DOHH2 (cell line): ENCODE measurements around the gene CSF2RB.

ENCODE experiments used
- H3F3A ChIP-seq: fragments of 200-600 bp; sonication (generic), shearing (Covaris generic); 2 replicates; pipeline ENCODE4 v1.6.0; 2016; ENCODE audit warnings: antibody characterized with exemption, mild to moderate bottlenecking; ENCODE audit not compliant: control insufficient read depth, insufficient read depth
- H3K27ac ChIP-seq: fragments of 200-600 bp; sonication (generic); 2 replicates; pipeline ENCODE4 v1.5.1; 2014; ENCODE audit warnings: low read depth, mild to moderate bottlenecking, low read length, moderate library complexity
- H3K27me3 ChIP-seq: fragments of 200-600 bp; sonication (generic); 2 replicates; pipeline ENCODE4 v1.6.1; 2014; ENCODE audit warnings: mild to moderate bottlenecking, low read length, mixed read lengths; ENCODE audit not compliant: control insufficient read depth
- H3K36me3 ChIP-seq: fragments of 200-600 bp; sonication (generic); 2 replicates; pipeline ENCODE4 v1.6.1; 2014; ENCODE audit warnings: mild to moderate bottlenecking, low read length, moderate library complexity, mixed read lengths; ENCODE audit not compliant: control insufficient read depth
- H3K4me1 ChIP-seq: fragments of 200-600 bp; sonication (generic); 2 replicates; pipeline ENCODE4 v1.6.1; 2014; ENCODE audit warnings: mild to moderate bottlenecking, low read length, mixed read lengths; ENCODE audit not compliant: control insufficient read depth
- H3K4me2 ChIP-seq: fragments of 200-600 bp; sonication (generic); 2 replicates; pipeline ENCODE4 v1.6.0; 2014; ENCODE audit warnings: mild to moderate bottlenecking, low read length, moderate library complexity
- H3K4me3 ChIP-seq: fragments of 200-600 bp; sonication (generic); 2 replicates; pipeline ENCODE4 v1.5.1; 2014; ENCODE audit warnings: mild to moderate bottlenecking, low read length, mixed read lengths
- H3K79me2 ChIP-seq: fragments of 200-600 bp; sonication (generic); 2 replicates; pipeline ENCODE4 v1.6.1; 2014; ENCODE audit warnings: mild to moderate bottlenecking, low read length, mixed read lengths; ENCODE audit not compliant: control insufficient read depth
- H3K9me2 ChIP-seq: fragments of 200-600 bp; sonication (generic); replicated peaks from 2 replicates; pipeline ENCODE4 v1.6.1; 2014; ENCODE audit warnings: mild to moderate bottlenecking, low read length, mixed read lengths; ENCODE audit not compliant: control insufficient read depth
- H3K9me3 ChIP-seq: fragments of 200-600 bp; sonication (generic); 2 replicates; pipeline ENCODE4 v1.6.1; 2014; ENCODE audit warnings: antibody characterized with exemption, low read length, mixed read lengths; ENCODE audit not compliant: control insufficient read depth, insufficient read depth
- H4K20me1 ChIP-seq: fragments of 200-600 bp; sonication (generic); 2 replicates; pipeline ENCODE4 v1.6.0; 2014; ENCODE audit warnings: low read depth, mild to moderate bottlenecking, antibody characterized with exemption, low read length, moderate library complexity; ENCODE audit not compliant: control insufficient read depth, insufficient read depth
- EZH2phosphoT487 ChIP-seq: fragments of 200-600 bp; sonication (generic); IDR thresholded peaks from 2 replicates; pipeline ENCODE4 v1.6.1; 2017; ENCODE audit warnings: borderline replicate concordance, mild to moderate bottlenecking, antibody characterized with exemption, low read length, moderate library complexity, mixed read lengths
- TF ChIP-seq, protein P1 (sequence below): fragments of 200-600 bp; sonication (generic); IDR thresholded peaks from one replicate; pipeline ENCODE4 v1.5.1; 2014; ENCODE audit warnings: antibody characterized with exemption, mild to moderate bottlenecking, low read depth, low read length; ENCODE audit not compliant: poor library complexity, severe bottlenecking

The CSF2RB gene

DNA sequence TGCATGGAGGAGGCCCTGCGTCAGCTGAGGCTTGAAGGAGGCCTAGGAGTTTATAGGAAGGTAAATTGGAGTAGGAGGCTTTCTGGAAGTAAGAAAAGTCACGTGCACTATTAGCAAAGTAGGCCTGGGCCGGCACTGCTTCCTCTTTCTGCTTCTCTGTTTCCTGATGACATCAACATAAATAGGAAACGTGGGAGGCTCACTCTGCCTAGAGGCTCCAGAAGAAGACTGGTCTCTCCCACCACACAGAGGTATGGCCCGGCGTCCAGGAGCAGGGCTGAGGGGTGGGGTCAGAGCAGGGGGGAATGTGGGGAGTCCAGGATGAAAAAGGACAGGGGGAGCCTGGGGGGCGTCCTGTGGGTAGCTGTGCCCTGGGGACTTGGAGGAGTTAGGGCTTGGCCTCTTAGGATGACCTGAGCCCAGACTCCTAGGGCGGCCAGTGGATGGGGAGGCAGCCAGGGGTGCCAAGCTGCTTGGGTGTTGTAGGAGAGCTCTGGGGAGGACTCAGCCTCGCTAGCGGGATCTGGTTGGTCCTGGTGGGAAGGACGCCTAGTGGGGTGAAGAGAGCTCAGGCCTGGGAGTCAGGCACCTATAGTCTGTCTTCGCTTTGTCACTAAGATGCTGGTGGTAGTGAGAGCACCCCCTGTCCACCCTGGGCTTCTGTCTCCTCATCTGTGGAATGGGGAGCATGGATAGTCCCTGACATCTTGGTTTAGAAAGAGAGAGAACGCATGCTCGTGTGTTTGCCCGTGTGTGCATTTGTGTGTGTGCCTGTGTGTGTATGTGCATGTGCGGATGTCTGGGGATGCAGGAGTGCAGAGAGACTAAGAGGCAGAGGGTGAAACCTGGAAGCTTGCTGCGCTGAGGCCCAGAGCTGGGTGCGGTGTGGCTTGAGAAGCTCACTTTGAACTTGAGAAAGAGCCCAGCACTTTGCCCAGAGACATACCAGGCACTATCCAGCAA is at the start of gene CSF2RB:
TSS of gene CSF2RB (plus strand) at position 202 of the 963 bp plus-strand sequence. CDS start 8,580 bp downstream, outside the sequence.
- Histone ChIP-seq H4K20me1 (peaks cover 2% of the 10 kb centered on the region; the same call in 1 of the 2 replicates), H3F3A (peaks cover 22% of the 10 kb centered on the region), H3K36me3 (peaks cover 20% of the 10 kb centered on the region), H3K79me2 (peaks cover 52% of the 10 kb centered on the region), H3K27ac (peak within 1 kb of the TSS; percentile 79), H3K4me2 (peak within 1 kb of the TSS; percentile 70), H3K4me1 (peaks cover 87% of the 10 kb centered on the region), H3K9me2 (no peaks in the 10 kb centered on the region), H3K27me3 (peaks cover 3% of the 10 kb centered on the region; the same call in 1 of the 2 replicates), H3K4me3 (peak within 1 kb of the TSS; percentile 87), H3K9me3 (no peaks in the 10 kb centered on the region)
- no peak for TF ChIP-seq EZH2phosphoT487

DNA sequence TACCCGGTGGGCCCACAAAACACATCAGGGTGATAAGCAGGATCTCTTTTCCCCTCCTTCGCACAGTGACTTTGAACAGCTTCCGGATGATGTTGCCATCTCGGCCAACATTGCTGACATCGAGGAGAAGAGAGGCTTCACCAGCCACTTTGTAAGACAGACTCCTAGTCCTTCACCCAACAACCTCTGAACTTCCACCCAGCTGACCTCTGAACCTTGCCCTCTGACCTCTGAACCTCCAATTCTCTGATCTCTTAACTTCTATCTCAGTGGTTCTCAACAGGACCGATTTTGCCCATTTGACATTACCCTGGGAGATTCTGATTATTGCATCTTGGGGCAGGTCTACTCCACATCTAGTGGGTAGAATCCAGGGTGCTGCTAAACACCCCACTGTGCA is 49.4 kb upstream of the CSF2RB start:
- H3K4me3 ChIP-seq: no peak overlapping the region
- no peak overlapping the region for H3K27ac ChIP-seq
- peaks cover 17% of the 10 kb centered on the region for H3K79me2 ChIP-seq
- H4K20me1 ChIP-seq: no peaks in the 10 kb centered on the region
- H3K9me3 ChIP-seq: no peaks in the 10 kb centered on the region
- TF ChIP-seq, protein P1, sequence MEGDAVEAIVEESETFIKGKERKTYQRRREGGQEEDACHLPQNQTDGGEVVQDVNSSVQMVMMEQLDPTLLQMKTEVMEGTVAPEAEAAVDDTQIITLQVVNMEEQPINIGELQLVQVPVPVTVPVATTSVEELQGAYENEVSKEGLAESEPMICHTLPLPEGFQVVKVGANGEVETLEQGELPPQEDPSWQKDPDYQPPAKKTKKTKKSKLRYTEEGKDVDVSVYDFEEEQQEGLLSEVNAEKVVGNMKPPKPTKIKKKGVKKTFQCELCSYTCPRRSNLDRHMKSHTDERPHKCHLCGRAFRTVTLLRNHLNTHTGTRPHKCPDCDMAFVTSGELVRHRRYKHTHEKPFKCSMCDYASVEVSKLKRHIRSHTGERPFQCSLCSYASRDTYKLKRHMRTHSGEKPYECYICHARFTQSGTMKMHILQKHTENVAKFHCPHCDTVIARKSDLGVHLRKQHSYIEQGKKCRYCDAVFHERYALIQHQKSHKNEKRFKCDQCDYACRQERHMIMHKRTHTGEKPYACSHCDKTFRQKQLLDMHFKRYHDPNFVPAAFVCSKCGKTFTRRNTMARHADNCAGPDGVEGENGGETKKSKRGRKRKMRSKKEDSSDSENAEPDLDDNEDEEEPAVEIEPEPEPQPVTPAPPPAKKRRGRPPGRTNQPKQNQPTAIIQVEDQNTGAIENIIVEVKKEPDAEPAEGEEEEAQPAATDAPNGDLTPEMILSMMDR: no peak
- TF ChIP-seq EZH2phosphoT487: no peak
- H3F3A ChIP-seq: peaks cover 29% of the 10 kb centered on the region
- H3K27me3 ChIP-seq: no peaks in the 10 kb centered on the region
- H3K9me2 ChIP-seq: no peaks in the 10 kb centered on the region
- peaks cover 43% of the 10 kb centered on the region for H3K36me3 ChIP-seq
- H3K4me1 ChIP-seq: peaks cover 46% of the 10 kb centered on the region
- H3K4me2 ChIP-seq: no peak overlapping the region

DNA sequence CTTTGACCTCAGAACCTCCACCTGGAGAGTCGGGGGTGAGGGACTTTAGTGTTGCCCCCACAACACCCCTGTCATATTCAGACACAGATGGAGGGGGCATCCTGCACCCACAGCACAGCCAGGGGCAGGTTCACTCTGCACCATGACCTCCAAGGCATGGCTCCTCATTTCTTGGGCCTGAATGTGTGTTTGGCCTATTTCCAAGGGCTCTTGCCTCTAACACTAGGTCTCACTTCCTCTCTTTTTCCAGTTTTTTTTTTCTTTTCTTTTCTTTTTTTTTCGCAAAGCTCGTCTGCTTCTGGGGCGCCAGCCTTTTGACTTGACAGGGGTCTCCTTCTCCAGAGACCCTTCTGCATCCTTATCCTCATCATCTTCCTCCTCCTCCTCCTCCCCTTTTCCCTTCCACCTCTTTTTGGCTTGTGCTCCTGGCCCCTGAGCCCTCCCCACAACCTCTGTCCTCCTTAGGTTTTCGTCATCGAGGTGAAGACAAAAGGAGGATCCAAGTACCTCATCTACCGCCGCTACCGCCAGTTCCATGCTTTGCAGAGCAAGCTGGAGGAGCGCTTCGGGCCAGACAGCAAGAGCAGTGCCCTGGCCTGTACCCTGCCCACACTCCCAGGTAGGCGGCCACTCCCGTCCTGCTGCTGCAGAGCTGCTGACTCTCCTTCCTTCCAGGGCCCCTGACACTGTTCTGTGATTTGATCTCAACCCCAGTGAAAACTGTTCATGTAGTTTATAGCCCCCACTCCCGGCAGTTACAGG is 48.8 kb upstream of the CSF2RB start:
- Histone ChIP-seq H3K27ac (no peak overlapping the region), H3K4me1 (peaks cover 40% of the 10 kb centered on the region), H3K9me2 (no peaks in the 10 kb centered on the region), H3F3A (peaks cover 23% of the 10 kb centered on the region), H3K79me2 (peaks cover 17% of the 10 kb centered on the region), H3K27me3 (no peaks in the 10 kb centered on the region), H3K4me2 (no peak overlapping the region), H3K36me3 (peaks cover 45% of the 10 kb centered on the region), H3K9me3 (no peaks in the 10 kb centered on the region), H4K20me1 (no peaks in the 10 kb centered on the region), H3K4me3 (no peak overlapping the region)
- no peak for TF ChIP-seq EZH2phosphoT487
- TF ChIP-seq, protein P1: no peak
